CD4-positive, alpha-beta T cell treated with Interleukin-15 for 4 hours (primary cell): Measurements from ENCODE around the gene SRC.
A peak's percentile ranks its signal among the peaks of the same experiment; 100 is the strongest.

Source experiments
- DNase-seq: peaks from one replicate; pipeline ENCODE4 v3.0.0-alpha.2; 2020; ENCODE audit warnings: low spot score

Gene SRC

GRCh38 chr20:37315021-37315451, 30.9 kb upstream of the SRC start:
- DNase-seq: no peak

- DNase-seq: no peak
These were observed 30.4 kb upstream of the SRC start for GRCh38 chr20:37315452-37316110.

GRCh38 chr20:37316116-37316774, 29.7 kb upstream of the SRC start:
- peak; percentile 8 for DNase-seq

- DNase-seq: no peak
These were observed 29.2 kb upstream of the SRC start for GRCh38 chr20:37316775-37317170.

GRCh38 chr20:37317316-37317715, 28.6 kb upstream of the SRC start:
- DNase-seq: no peak

- DNase-seq: no peak
These were observed 27.8 kb upstream of the SRC start for GRCh38 chr20:37317994-37318640.

- DNase-seq: no peak
These were observed 26.7 kb upstream of the SRC start for GRCh38 chr20:37319151-37319671.

- no peak for DNase-seq
These were observed 22.0 kb upstream of the SRC start for GRCh38 chr20:37323985-37324384.

GRCh38 chr20:37325206-37325605, 20.7 kb upstream of the SRC start:
- DNase-seq: no peak

- no peak for DNase-seq
These were observed 19.3 kb upstream of the SRC start for GRCh38 chr20:37326666-37327065.

- no peak for DNase-seq
These were observed 18.2 kb upstream of the SRC start for GRCh38 chr20:37327748-37328147.

GRCh38 chr20:37328149-37328945, 17.6 kb upstream of the SRC start:
- DNase-seq: no peak

- DNase-seq: no peak
These were observed 16.3 kb upstream of the SRC start for GRCh38 chr20:37329481-37330165.

GRCh38 chr20:37330316-37330715, 15.6 kb upstream of the SRC start:
- DNase-seq: no peak

GRCh38 chr20:37331060-37331857, 14.7 kb upstream of the SRC start:
- DNase-seq: no peak

- no peak for DNase-seq
These were observed 12.7 kb upstream of the SRC start for GRCh38 chr20:37333130-37333847.

- no peak for DNase-seq
These were observed 12.1 kb upstream of the SRC start for GRCh38 chr20:37333848-37334318.

- DNase-seq: no peak
These were observed 11.5 kb upstream of the SRC start for GRCh38 chr20:37334450-37334849.

GRCh38 chr20:37335642-37336368, 10.1 kb upstream of the SRC start:
- DNase-seq: no peak
